ENCODE measurements around the gene ADGRG3. TPM values are rescaled to one million over a fixed set of nuclear protein-coding genes. Genes with fewer than 3 reads are reported as not detected.
A peak's percentile ranks its signal among the peaks of the same experiment; 100 is the strongest.

ADGRG3 gene
- total and polyA plus RNA-seq, 9 of the 15 experiments (the other 6 are each of a cell fraction or from before 2014, with no cell fraction given), result 0.09 to 0.52 (median 0.14) TPM; not detected in 3

DNA sequence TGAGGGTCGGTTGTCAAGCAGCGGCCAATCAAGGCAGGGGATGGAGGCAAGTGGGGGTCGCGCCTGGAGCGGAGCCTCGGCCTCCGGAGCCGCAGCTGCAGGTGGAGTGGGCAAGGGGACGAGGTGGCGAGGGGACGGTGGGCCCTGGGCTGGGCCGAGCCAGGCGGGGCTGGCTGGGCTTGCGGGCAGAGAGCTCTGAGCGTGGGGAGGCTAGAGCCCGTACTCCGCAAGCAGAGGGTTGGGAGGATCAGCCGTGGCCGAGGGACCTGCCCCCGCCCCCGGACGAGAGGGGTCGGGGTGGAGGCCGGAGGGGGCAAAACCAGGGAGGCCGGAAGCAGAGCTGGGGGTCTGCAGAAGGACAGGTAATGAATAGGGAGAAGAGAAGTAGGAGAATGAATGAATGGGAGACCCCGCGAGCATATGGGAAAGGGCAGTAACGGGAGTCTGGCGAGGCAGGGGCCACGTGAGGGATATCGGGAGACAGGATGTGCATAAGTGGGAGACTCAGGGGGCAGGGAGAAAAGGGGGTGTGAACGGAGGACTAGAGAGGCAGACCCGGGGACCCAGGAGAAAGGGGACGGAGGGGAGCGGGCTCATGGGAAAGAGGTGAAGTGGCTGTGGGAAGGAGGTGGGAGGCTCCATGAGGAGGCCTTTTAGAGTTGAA lies 67.8 kb downstream of the ADGRG3 start, which contains the start of gene KATNB1 (continued):
- TF ChIP-seq, protein P1, sequence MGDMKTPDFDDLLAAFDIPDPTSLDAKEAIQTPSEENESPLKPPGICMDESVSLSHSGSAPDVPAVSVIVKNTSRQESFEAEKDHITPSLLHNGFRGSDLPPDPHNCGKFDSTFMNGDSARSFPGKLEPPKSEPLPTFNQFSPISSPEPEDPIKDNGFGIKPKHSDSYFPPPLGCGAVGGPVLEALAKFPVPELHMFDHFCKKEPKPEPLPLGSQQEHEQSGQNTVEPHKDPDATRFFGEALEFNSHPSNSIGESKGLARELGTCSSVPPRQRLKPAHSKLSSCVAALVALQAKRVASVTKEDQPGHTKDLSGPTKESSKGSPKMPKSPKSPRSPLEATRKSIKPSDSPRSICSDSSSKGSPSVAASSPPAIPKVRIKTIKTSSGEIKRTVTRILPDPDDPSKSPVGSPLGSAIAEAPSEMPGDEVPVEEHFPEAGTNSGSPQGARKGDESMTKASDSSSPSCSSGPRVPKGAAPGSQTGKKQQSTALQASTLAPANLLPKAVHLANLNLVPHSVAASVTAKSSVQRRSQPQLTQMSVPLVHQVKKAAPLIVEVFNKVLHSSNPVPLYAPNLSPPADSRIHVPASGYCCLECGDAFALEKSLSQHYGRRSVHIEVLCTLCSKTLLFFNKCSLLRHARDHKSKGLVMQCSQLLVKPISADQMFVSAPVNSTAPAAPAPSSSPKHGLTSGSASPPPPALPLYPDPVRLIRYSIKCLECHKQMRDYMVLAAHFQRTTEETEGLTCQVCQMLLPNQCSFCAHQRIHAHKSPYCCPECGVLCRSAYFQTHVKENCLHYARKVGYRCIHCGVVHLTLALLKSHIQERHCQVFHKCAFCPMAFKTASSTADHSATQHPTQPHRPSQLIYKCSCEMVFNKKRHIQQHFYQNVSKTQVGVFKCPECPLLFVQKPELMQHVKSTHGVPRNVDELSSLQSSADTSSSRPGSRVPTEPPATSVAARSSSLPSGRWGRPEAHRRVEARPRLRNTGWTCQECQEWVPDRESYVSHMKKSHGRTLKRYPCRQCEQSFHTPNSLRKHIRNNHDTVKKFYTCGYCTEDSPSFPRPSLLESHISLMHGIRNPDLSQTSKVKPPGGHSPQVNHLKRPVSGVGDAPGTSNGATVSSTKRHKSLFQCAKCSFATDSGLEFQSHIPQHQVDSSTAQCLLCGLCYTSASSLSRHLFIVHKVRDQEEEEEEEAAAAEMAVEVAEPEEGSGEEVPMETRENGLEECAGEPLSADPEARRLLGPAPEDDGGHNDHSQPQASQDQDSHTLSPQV (IDR thresholded peaks at IDR 0.05), result no peak
- TF ChIP-seq ZNF239 (CRISPR knock-in tag; IDR thresholded peaks at IDR 0.05) (no peak), TSC22D4 (tag; IDR thresholded peaks at IDR 0.05) (no peak), ZNF140 (CRISPR knock-in tag; IDR thresholded peaks at IDR 0.05) (no peak), MIER1 (IDR thresholded peaks at IDR 0.05; ENCODE audit: low read depth) (peak; percentile 47; the same call in 1 of the 2 replicates), ZBTB7A (IDR thresholded peaks at IDR 0.05; ENCODE audit: borderline replicate concordance, control insufficient read depth, low read depth, low read length) (peak; percentile 87), CTBP1 (IDR thresholded peaks at IDR 0.05; ENCODE audit: borderline replicate concordance) (no peak), ZC3H11A (IDR thresholded peaks at IDR 0.05; ENCODE audit: low read depth, low read length) (no peak), HOXB6 (CRISPR knock-in tag; IDR thresholded peaks at IDR 0.05; ENCODE audit: borderline replicate concordance) (no peak), KHSRP (IDR thresholded peaks at IDR 0.05) (no peak), SPI1 (IDR thresholded peaks at IDR 0.05; ENCODE audit: borderline replicate concordance, low read depth, low read length) (no peak)
- TF ChIP-seq, protein P2, sequence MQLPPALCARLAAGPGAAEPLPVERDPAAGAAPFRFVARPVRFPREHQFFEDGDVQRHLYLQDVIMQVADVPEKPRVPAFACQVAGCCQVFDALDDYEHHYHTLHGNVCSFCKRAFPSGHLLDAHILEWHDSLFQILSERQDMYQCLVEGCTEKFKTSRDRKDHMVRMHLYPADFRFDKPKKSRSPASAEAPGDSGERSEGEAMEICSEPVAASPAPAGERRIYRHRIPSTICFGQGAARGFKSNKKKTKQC (CRISPR knock-in tag; IDR thresholded peaks at IDR 0.05), result 0 out of 2 replicates have a peak, but pooled peaks have one; percentile 31
- TF ChIP-seq, protein P3, sequence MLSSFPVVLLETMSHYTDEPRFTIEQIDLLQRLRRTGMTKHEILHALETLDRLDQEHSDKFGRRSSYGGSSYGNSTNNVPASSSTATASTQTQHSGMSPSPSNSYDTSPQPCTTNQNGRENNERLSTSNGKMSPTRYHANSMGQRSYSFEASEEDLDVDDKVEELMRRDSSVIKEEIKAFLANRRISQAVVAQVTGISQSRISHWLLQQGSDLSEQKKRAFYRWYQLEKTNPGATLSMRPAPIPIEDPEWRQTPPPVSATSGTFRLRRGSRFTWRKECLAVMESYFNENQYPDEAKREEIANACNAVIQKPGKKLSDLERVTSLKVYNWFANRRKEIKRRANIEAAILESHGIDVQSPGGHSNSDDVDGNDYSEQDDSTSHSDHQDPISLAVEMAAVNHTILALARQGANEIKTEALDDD (IDR thresholded peaks at IDR 0.05), result no peak
- TF ChIP-seq, protein P4, sequence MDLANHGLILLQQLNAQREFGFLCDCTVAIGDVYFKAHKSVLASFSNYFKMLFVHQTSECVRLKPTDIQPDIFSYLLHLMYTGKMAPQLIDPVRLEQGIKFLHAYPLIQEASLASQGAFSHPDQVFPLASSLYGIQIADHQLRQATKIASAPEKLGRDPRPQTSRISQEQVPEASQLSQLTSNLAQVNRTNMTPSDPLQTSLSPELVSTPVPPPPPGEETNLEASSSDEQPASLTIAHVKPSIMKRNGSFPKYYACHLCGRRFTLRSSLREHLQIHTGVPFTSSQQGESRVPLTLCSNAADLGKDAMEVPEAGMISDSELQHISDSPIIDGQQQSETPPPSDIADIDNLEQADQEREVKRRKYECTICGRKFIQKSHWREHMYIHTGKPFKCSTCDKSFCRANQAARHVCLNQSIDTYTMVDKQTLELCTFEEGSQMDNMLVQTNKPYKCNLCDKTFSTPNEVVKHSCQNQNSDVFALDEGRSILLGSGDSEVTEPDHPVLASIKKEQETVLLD (IDR thresholded peaks at IDR 0.05), result no peak
- TF ChIP-seq, protein P5, sequence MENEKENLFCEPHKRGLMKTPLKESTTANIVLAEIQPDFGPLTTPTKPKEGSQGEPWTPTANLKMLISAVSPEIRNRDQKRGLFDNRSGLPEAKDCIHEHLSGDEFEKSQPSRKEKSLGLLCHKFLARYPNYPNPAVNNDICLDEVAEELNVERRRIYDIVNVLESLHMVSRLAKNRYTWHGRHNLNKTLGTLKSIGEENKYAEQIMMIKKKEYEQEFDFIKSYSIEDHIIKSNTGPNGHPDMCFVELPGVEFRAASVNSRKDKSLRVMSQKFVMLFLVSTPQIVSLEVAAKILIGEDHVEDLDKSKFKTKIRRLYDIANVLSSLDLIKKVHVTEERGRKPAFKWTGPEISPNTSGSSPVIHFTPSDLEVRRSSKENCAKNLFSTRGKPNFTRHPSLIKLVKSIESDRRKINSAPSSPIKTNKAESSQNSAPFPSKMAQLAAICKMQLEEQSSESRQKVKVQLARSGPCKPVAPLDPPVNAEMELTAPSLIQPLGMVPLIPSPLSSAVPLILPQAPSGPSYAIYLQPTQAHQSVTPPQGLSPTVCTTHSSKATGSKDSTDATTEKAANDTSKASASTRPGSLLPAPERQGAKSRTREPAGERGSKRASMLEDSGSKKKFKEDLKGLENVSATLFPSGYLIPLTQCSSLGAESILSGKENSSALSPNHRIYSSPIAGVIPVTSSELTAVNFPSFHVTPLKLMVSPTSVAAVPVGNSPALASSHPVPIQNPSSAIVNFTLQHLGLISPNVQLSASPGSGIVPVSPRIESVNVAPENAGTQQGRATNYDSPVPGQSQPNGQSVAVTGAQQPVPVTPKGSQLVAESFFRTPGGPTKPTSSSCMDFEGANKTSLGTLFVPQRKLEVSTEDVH (IDR thresholded peaks at IDR 0.05; ENCODE audit: low read depth, partially characterized antibody), result no peak
- TF ChIP-seq, protein P6, sequence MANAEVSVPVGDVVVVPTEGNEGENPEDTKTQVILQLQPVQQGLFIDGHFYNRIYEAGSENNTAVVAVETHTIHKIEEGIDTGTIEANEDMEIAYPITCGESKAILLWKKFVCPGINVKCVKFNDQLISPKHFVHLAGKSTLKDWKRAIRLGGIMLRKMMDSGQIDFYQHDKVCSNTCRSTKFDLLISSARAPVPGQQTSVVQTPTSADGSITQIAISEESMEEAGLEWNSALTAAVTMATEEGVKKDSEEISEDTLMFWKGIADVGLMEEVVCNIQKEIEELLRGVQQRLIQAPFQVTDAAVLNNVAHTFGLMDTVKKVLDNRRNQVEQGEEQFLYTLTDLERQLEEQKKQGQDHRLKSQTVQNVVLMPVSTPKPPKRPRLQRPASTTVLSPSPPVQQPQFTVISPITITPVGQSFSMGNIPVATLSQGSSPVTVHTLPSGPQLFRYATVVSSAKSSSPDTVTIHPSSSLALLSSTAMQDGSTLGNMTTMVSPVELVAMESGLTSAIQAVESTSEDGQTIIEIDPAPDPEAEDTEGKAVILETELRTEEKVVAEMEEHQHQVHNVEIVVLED (CRISPR knock-in tag; IDR thresholded peaks at IDR 0.05), result no peak
